Colonic mucosa (tissue), 4 donors: ENCODE measurements around the gene SLC27A1. TPM values are rescaled to one million over a fixed set of nuclear protein-coding genes. Genes with fewer than 3 reads are reported as not detected.

Source experiments
- DNase-seq: peaks from one replicate; pipeline ENCODE4 v3.0.0-alpha.2; 2020
- H3K27ac ChIP-seq: fragments of 200-600 bp; one replicate; pipeline ENCODE4 v1.8.0; 2021
- H3K27me3 ChIP-seq: fragments of 200-600 bp; one replicate; pipeline ENCODE4 v1.8.0; 2021
- H3K36me3 ChIP-seq: fragments of 200-600 bp; one replicate; pipeline ENCODE4 v1.8.0; 2021
- H3K4me1 ChIP-seq: fragments of 200-600 bp; one replicate; pipeline ENCODE4 v1.8.0; 2021; ENCODE audit warnings: mild to moderate bottlenecking
- H3K4me3 ChIP-seq: fragments of 200-600 bp; one replicate; pipeline ENCODE4 v1.8.0; 2021
- H3K9ac ChIP-seq, 2 donors: one replicate each; pipeline ENCODE4 v1.7.0; 2013; ENCODE audit warnings: control low read depth in 2 of 2, low read depth in 2 of 2, low read length in 2 of 2
- H3K9me3 ChIP-seq: fragments of 200-600 bp; one replicate; pipeline ENCODE4 v1.8.0; 2021
- intact Hi-C: fragments of 100-400 bp; cut with DNase I; formaldehyde crosslinking; loops from one replicate; pipeline ENCODE4 v1.14.1; 2022
- total RNA-seq, 2 donors: library from RNA; stranded (reverse); fragmentation: NEBNext Ultra II Directional in 1 of 2; extraction: Animal tissue kit (Norgen Biotek cat#: 25700) in 1 of 2; gene quantifications; one replicate each; pipeline ENCODE4 v1.2.1, GENCODE V29; 2021
- TF ChIP-seq, protein P1 (sequence below): fragments of 200-600 bp; IDR thresholded peaks from one replicate; pipeline ENCODE4 v1.8.0; 2022; ENCODE audit warnings: antibody characterized with exemption, mild to moderate bottlenecking
- donor health status: healthy.
- donor health status: DM: no; HTN: no; CAD: no.
- donor health status: DM: no; HTN: no; CAD: no.

The SLC27A1 gene
- total RNA-seq, 2 donors from 2014 or later, result 4.2 to 5.1 TPM

DNA sequence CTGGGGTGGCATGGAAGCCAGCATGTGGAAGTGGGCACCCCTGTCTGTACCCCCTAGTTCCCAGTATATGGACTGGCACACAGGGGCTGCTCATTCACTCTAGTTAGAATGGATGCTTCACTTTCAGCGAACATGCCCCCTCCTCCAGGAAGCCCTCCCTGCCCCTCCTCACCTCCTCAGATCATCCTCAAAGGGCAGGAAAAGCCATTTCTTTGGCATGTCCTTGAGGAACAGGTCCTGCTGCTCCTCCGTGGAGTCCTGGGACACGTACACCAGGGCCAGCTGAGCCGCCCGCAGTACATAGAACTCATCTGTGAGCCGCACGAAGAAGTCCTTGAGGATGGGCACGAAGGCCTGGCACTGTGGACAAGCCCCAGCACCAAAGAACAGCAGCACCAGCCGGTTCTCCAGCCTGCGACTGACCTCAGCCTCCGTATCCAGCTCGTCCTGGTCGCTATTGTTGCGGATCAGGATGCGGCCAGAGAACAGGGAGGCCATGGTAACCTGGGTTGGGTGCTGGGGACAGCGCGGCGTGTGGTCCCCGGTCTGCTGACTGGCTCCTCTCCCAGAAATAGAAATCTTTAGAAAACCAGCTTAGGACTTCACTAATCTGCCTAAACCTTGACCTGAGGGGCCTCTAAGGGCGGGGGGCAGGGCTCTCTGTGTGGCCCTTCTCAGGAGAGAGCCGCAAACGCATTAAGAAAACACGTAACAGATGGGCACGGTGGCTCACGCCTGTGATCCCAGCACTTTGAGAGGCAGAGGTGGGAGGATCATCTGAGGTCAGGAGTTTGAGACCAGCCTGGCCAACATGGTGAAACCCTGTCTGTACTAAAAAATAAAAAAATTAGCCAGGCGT, 9.7 kb upstream of the SLC27A1 start, which contains the start of gene NXNL1:
TSS of gene NXNL1 (minus strand) at position 555 of the 859 bp plus-strand sequence. CDS start at position 498, 57 bp downstream.
- no peak within 1 kb of the TSS for H3K27ac ChIP-seq
- intact Hi-C loops, result loop anchor here (10.0 kb wide), 2 partner anchors 166 to 394 kb away; partner anchors contain the start of gene RPL18A

DNA sequence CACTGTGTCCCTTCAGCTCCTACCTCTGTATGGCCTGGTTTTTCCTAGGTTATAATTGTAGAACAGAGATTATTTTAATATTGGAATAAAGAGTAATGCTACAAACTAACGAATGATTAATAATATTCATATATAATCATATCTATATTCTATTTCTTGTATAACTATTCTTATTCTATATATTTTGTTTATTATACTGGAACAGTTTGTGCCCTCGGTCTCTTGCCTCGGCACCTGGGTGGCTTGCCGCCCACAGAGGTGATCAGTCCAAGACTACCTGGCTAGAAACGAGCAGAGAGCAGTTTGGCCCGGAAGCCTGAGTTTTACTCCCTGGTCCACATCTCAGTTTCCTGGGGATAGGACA, 3.9 kb upstream of the SLC27A1 start:
- Histone ChIP-seq H3K4me1 (no peaks in the 10 kb centered on the region), H3K27me3 (no peaks in the 10 kb centered on the region), H3K9ac (no peak overlapping the region), H3K9me3 (no peaks in the 10 kb centered on the region), H3K27ac (no peak overlapping the region), H3K36me3 (no peaks in the 10 kb centered on the region), H3K4me3 (no peak overlapping the region)
- TF ChIP-seq, protein P1, sequence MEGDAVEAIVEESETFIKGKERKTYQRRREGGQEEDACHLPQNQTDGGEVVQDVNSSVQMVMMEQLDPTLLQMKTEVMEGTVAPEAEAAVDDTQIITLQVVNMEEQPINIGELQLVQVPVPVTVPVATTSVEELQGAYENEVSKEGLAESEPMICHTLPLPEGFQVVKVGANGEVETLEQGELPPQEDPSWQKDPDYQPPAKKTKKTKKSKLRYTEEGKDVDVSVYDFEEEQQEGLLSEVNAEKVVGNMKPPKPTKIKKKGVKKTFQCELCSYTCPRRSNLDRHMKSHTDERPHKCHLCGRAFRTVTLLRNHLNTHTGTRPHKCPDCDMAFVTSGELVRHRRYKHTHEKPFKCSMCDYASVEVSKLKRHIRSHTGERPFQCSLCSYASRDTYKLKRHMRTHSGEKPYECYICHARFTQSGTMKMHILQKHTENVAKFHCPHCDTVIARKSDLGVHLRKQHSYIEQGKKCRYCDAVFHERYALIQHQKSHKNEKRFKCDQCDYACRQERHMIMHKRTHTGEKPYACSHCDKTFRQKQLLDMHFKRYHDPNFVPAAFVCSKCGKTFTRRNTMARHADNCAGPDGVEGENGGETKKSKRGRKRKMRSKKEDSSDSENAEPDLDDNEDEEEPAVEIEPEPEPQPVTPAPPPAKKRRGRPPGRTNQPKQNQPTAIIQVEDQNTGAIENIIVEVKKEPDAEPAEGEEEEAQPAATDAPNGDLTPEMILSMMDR, result no peak
- intact Hi-C loops, result loop anchor here (5.0 to 10.0 kb wide), 3 partner anchors 74 to 388 kb away; partner anchors contain the start of genes CCDC194 and RPL18A
- no peak for DNase-seq

More for the DNA sequence above, 9.7 kb upstream of the SLC27A1 start, which contains the start of gene NXNL1:
- Histone ChIP-seq H3K9ac (no peak within 1 kb of the TSS), H3K4me1 (no peaks in the 10 kb centered on the region), H3K27me3 (peaks cover 12% of the 10 kb centered on the region), H3K4me3 (no peak within 1 kb of the TSS), H3K36me3 (no peaks in the 10 kb centered on the region), H3K9me3 (no peaks in the 10 kb centered on the region)
- no peak for DNase-seq
- TF ChIP-seq, protein P1, result no peak

DNA sequence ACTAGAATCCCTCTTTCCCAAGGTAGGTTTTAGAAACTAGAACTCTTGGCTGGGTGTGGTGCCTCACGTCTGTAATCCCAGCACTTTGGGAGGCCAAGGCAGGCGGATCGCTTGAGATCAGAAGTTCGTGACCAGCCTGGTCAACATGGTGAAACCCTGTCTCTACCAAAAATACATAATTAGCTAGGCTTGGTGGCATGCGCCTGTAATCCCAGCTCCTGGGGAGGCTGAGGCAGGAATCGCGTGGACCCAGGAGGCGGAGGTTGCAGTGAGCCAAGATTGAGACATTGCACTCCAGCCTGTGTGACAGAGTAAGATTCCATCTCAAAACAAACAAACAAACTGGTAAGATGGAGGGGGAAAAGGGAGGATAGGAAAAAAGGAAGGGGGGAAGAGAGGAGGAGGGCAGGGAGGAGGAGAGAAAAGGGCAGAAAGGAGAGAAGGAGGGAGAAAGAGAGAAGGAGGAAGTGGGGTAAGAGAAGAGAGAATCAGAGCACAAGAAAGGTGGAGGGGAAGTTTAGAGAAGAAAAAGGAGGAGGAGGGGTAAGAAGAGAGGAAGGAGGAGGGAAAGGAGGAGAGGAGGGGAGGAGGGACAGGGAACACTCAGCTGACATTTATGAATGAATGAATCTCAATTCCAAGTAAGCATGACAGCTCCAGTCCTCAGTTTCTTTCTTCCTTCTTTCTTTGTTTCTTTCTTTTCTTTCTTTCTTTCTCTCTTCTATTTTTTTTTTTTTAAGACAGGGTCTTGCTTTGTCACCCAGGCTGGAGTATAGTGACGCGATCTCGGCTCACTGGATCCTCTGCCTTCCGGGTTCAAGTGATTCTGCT, 2.6 kb upstream of the SLC27A1 start:
- Histone ChIP-seq H3K27me3 (no peaks in the 10 kb centered on the region), H3K27ac (no peak overlapping the region), H3K9me3 (no peaks in the 10 kb centered on the region), H3K9ac (no peak overlapping the region), H3K36me3 (no peaks in the 10 kb centered on the region), H3K4me1 (no peaks in the 10 kb centered on the region), H3K4me3 (no peak overlapping the region)
- no peak for DNase-seq
- intact Hi-C loops, result loop anchor here (5.0 to 10.0 kb wide), 3 partner anchors 75 to 387 kb away; partner anchors contain the start of genes CCDC194 and RPL18A
- TF ChIP-seq, protein P1, result no peak

DNA sequence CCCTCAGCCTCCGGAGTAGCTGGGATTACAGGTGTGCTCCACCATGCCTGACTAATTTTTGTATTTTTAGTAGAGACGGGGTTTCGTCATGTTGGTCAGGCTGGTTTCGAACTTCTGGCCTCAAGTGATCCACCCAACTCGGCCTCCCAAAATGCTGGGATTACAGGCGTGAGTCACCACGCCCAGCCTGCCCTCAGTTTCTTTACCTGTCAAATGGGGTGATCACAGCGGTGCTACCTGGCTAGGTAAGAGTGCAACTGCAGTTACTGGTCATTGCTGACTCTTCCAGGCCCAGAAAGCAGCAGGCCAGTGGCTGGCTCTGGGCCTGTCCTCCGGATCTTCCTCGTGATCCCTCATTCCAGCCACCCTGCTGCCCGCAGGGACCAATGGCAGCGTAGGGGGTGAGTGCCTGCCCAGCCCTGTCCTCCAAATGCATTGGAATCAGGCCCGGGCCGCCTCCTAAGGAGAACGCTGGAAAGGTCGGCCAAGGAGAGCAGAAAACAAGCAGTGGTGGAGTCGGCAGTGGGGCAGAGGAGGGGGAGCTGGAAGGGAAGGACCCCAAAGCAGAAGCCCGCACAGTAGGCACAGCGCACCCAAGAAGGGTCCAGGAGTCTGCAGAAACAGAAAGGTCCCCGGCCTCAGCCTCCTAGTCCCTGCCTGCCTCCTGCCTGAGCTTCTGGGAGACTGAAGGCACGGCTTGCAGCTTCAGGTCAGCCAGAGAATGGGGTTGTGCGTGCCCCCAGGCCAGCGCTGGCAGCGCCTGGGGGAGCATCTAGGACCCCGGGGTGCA, 1.8 kb upstream of the SLC27A1 start:
- intact Hi-C loops, result loop anchor here (5.0 to 10.0 kb wide), 3 partner anchors 76 to 386 kb away; partner anchors contain the start of genes CCDC194 and RPL18A
- H3K4me1 ChIP-seq, result no peaks in the 10 kb centered on the region
- DNase-seq, result peak; percentile 29
- TF ChIP-seq, protein P1, result no peak
- H3K27ac ChIP-seq, result peak overlapping the region; percentile 68
- no peaks in the 10 kb centered on the region for H3K36me3 ChIP-seq
- H3K9me3 ChIP-seq, result no peaks in the 10 kb centered on the region
- H3K9ac ChIP-seq, result peak overlapping the region in 1 of 2 donors; percentile 73
- H3K4me3 ChIP-seq, result no peak overlapping the region
- no peaks in the 10 kb centered on the region for H3K27me3 ChIP-seq
